GM12878 (cell line): Measurements from ENCODE around the gene CLBA1. TPM values are rescaled to one million over a fixed set of nuclear protein-coding genes. Genes with fewer than 3 reads are reported as not detected.

Source experiments
- ATAC-seq: fragments of 200-7000 bp; cut with Tn5 transposase; 3 replicates; pipeline ENCODE4 v1.9.1; 2020; ENCODE audit warnings: mild to moderate bottlenecking, moderate library complexity
- BruUV-seq: library from RNA; stranded (reverse); fragments of 400-500 nt; replicated peaks from 2 replicates; lab custom pipeline; 2021; lab: Mats Ljungman, UMichigan
- CTCF ChIA-PET: fragments of 300-600 bp; sonication (Branson Sonifier 250); formaldehyde crosslinking; extraction: SDS; loops from one replicate; lab custom pipeline; 2021; ENCODE audit warnings: inconsistent platforms; lab: Yijun Ruan, JAX
- POLR2A ChIA-PET: fragments of 350-600 bp; formaldehyde crosslinking; extraction: SDS; loops from one replicate; lab custom pipeline; 2021; ENCODE audit warnings: inconsistent platforms; lab: Charles Lee
- RAD21 ChIA-PET: fragments of 300-600 bp; sonication (Branson Sonifier 250); formaldehyde crosslinking; loops from one replicate; lab custom pipeline; 2023; ENCODE audit warnings: antibody characterized with exemption; ENCODE audit not compliant: unreplicated experiment; lab: Charles Lee
- SMC1A ChIA-PET: fragments of 300-600 bp; sonication (Branson Sonifier 250); formaldehyde crosslinking; loops from one replicate; lab custom pipeline; 2023; ENCODE audit not compliant: unreplicated experiment, uncharacterized antibody; lab: Charles Lee
- DNase-seq: peaks from one replicate; pipeline ENCODE4 v3.0.0-alpha.2; 2011; ENCODE audit warnings: low read depth, low spot score
- FAIRE-seq: peaks from 3 replicates; lab custom pipeline; 2011; peaks lifted over from hg19 to GRCh38; lab: Jason Lieb, UNC
- H2AFZ ChIP-seq: 2 replicates; pipeline ENCODE4 v1.6.0; 2011; ENCODE audit warnings: low read depth, low read length, control low read depth; ENCODE audit not compliant: control insufficient read depth
- H3K27ac ChIP-seq: 2 replicates; pipeline ENCODE4 v1.5.1; 2011; ENCODE audit warnings: control low read depth; ENCODE audit not compliant: control insufficient read depth, insufficient read depth
- H3K27me3 ChIP-seq, 2 experiments: replicated peaks in 1 of 2; 2 replicates each; pipeline versions ENCODE4 v1.6.0 to v1.6.1; 2011; ENCODE audit warnings: low read length in 1 of 2; ENCODE audit not compliant: control insufficient read depth in 2 of 2, insufficient read depth in 2 of 2
- H3K36me3 ChIP-seq, 2 experiments: 2 replicates each; pipeline ENCODE4 v1.5.1; 2011; ENCODE audit warnings: low read length in 1 of 2; ENCODE audit not compliant: control insufficient read depth in 2 of 2, insufficient read depth in 2 of 2
- H3K4me1 ChIP-seq: 2 replicates; pipeline ENCODE4 v1.6.1; 2011; ENCODE audit warnings: mild to moderate bottlenecking, low read length, moderate library complexity, mixed read lengths; ENCODE audit not compliant: control insufficient read depth, insufficient read depth
- H3K4me2 ChIP-seq: 2 replicates; pipeline ENCODE4 v1.6.0; 2011; ENCODE audit warnings: control low read depth; ENCODE audit not compliant: control insufficient read depth, insufficient read depth
- H3K4me3 ChIP-seq: fragments of 200-600 bp; sonication (generic); 2 replicates; pipeline ENCODE4 v1.5.1; 2016
- H3K79me2 ChIP-seq: 2 replicates; pipeline ENCODE4 v1.6.0; 2011; ENCODE audit warnings: low read length; ENCODE audit not compliant: control insufficient read depth, insufficient read depth
- H3K9ac ChIP-seq: 2 replicates; pipeline ENCODE4 v1.8.0; 2011; ENCODE audit warnings: low read length, control low read depth, mixed read lengths; ENCODE audit not compliant: control insufficient read depth, insufficient read depth
- H3K9me3 ChIP-seq: replicated peaks from 3 replicates; pipeline ENCODE4 v1.5.1; 2011; ENCODE audit warnings: mild to moderate bottlenecking, low read length; ENCODE audit not compliant: control insufficient read depth, insufficient read depth
- H4K20me1 ChIP-seq: 2 replicates; pipeline ENCODE4 v1.6.0; 2011; ENCODE audit not compliant: control insufficient read depth, insufficient read depth
- BRCA1 ChIP-seq: IDR thresholded peaks from 2 replicates; pipeline ENCODE4 v1.6.1; 2011; ENCODE audit warnings: low read depth, low read length, improper control_type of control experiment
- CTCF ChIP-seq, 3 experiments: IDR thresholded peaks in 2 of 3; conservative IDR thresholded peaks in 1 of 3; 2 replicates each; pipeline ENCODE4 v1.5.1; 2011; ENCODE audit warnings: low read depth in 3 of 3, low read length in 3 of 3, mild to moderate bottlenecking in 3 of 3, control low read depth in 2 of 3, moderate library complexity in 2 of 3, inconsistent platforms in 1 of 3, mixed read lengths in 1 of 3; ENCODE audit not compliant: control insufficient read depth in 2 of 3, insufficient read depth in 1 of 3; ENCODE audit errors: extremely low read depth in 1 of 3
- NFYA ChIP-seq: IDR thresholded peaks from 2 replicates; pipeline ENCODE4 v1.6.1; 2011; ENCODE audit warnings: low read depth, mild to moderate bottlenecking, low read length, improper control_type of control experiment, borderline replicate concordance
- RAD21 ChIP-seq: IDR thresholded peaks from 2 replicates; pipeline ENCODE4 v1.6.1; 2011; ENCODE audit warnings: mild to moderate bottlenecking, low read depth, low read length, moderate library complexity; ENCODE audit not compliant: insufficient read depth
- RELB ChIP-seq: fragments of 450-650 bp; IDR thresholded peaks from 2 replicates; pipeline ENCODE4 v1.6.1; 2017; ENCODE audit warnings: low read depth, mild to moderate bottlenecking, moderate library complexity
- SMC3 ChIP-seq: IDR thresholded peaks from 2 replicates; pipeline ENCODE4 v1.6.1; 2011; ENCODE audit warnings: low read length, improper control_type of control experiment, borderline replicate concordance
- SPI1 ChIP-seq: IDR thresholded peaks from 2 replicates; pipeline ENCODE4 v1.6.1; 2011; ENCODE audit warnings: low read depth, mild to moderate bottlenecking, low read length, moderate library complexity, borderline replicate concordance; ENCODE audit not compliant: insufficient read depth
- ZNF622 ChIP-seq: fragments of 450-650 bp; IDR thresholded peaks from 2 replicates; pipeline ENCODE4 v1.6.1; 2017; ENCODE audit warnings: mild to moderate bottlenecking, inconsistent platforms
- WGBS: methylation state at CpG from one replicate; pipeline ENCODE4 v1.1.6; 2016; ENCODE audit warnings: low lambda C conversion rate; ENCODE audit not compliant: insufficient replicate concordance, insufficient coverage; ENCODE audit errors: missing lambda C conversion rate; 5-methylcytosine and 5-hydroxymethylcytosine counted together
- in situ Hi-C: fragments of 300-500 bp; cut with MboI; formaldehyde crosslinking; loops from 9 replicates; pipeline ENCODE4 v1.14.3; 2018; ENCODE audit warnings: mixed read lengths
- intact Hi-C: fragments of 100-400 bp; cut with micrococcal nuclease; formaldehyde crosslinking; loops from one replicate; pipeline ENCODE4 v1.14.2; 2022; ENCODE audit not compliant: unreplicated experiment
- polyA plus RNA-seq, 11 experiments: library from polyadenylated mRNA; depleted of rRNA in 4 of 11; unstranded in 6 of 11; stranded (reverse) in 5 of 11; fragments of >200 nt; fragmentation: Nextera tagmentation in 4 of 11; fragmentation: Illumina TruSeq in 1 of 11; extraction: Ambion mirVana in 4 of 11; extraction: Trizol in 1 of 11; gene quantifications; 1 replicate in 1 of 11; 2 replicates in 10 of 11; pipeline versions ENCODE4 v1.2.1 to v1.2.3, GENCODE V29; 2011 to 2016; ENCODE audit warnings: inconsistent platforms in 2 of 11, missing spikeins in 2 of 11, low read depth in 1 of 11
- total RNA-seq, 4 experiments: library from RNA; depleted of rRNA in 3 of 4; stranded (reverse); fragments of >200 nt in 3 of 4; fragmentation: Illumina TruSeq in 1 of 4; extraction: Trizol in 1 of 4; gene quantifications; 2 replicates each; pipeline versions ENCODE4 v1.2.1 to v1.2.3, GENCODE V29; 2013 to 2021

The CLBA1 gene
- total and polyA plus RNA-seq, 10 of the 15 experiments (the other 5 are each of a cell fraction or from before 2014, with no cell fraction given) = 0.07 to 1.1 (median 0.62) TPM; not detected in 1

GRCh38 chr14:104939666-104940410, 45.8 kb upstream of the CLBA1 start (continued):
- TF ChIP-seq RELB (no peak), SPI1 (no peak), NFYA (no peak)

- no peak overlapping the region for H2AFZ ChIP-seq
- H3K9ac ChIP-seq = no peak overlapping the region
- TF ChIP-seq BRCA1 (no peak), RAD21 (peak; percentile 35; the same call in 1 of the 2 replicates), SMC3 (peak; percentile 5; the same call in 1 of the 2 replicates), ZNF622 (no peak), CTCF (IDR thresholded peaks at IDR 0.05 in 2 of 3, conservative IDR thresholded peaks at IDR 0.05 in 1 of 3; ENCODE audit: control insufficient read depth in 2 of 3, extremely low read depth in 1 of 3, insufficient read depth in 1 of 3, low read depth in 3 of 3, low read length in 3 of 3) (peak in 2 of 3 experiments; percentile 14 to 17; a peak in 3 of 6 replicates)
- ATAC-seq (no peak), DNase-seq (no peak), FAIRE-seq (no peak)
- BruUV-seq = no TSS peak
- ChIA-PET SMC1A (no interaction called here), POLR2A (no interaction called here), RAD21 (no interaction called here), CTCF (interaction anchor here (1.0 to 1.5 kb wide), 2 partner anchors 41 to 175 kb away, joined by 3 read pairs; no protein-coding TSS in a partner anchor)
- no peaks in the 10 kb centered on the region for H3K9me3 ChIP-seq
- no peak overlapping the region for H3K27ac ChIP-seq
- no peaks in the 10 kb centered on the region for H3K36me3 ChIP-seq
- no peaks in the 10 kb centered on the region for H3K4me1 ChIP-seq
- H3K4me2 ChIP-seq = no peak overlapping the region
- in situ Hi-C loops = no loop called here
- H3K27me3 ChIP-seq = peaks cover 3 to 4% of the 10 kb centered on the region in 2 experiments; a peak in 2 of 4 replicates
- no peak overlapping the region for H3K4me3 ChIP-seq
- WGBS = 45% methylated on average over 3 of the region's 3 CpGs
- no peaks in the 10 kb centered on the region; the same call in 1 of the 2 replicates for H4K20me1 ChIP-seq
- intact Hi-C loops = no loop called here
- H3K79me2 ChIP-seq = no peaks in the 10 kb centered on the region
Observed at GRCh38 chr14:104940526-104941150, 45.0 kb upstream of the CLBA1 start.
